Activated T-cell treated with anti-CD3 and anti-CD28 coated beads, Interleukin-2, amount 50 U/mL, for 72 hours (primary cell): ENCODE data around the gene DDIT4. TPM values are rescaled to one million over a fixed set of nuclear protein-coding genes. Genes with fewer than 3 reads are reported as not detected.

Experiments used
- ATAC-seq, 2 donors: fragments of 150-1000 bp; cut with Tn5 transposase; replicated peaks in 1 of 2; 2 replicates each; pipeline ENCODE4 v1.10.0; 2021; ENCODE audit warnings: moderate library complexity in 2 of 2, mild to moderate bottlenecking in 1 of 2
- DNase-seq, 2 donors: peaks; one replicate each; pipeline ENCODE4 v3.0.0; 2021 to 2022; ENCODE audit warnings: mixed read lengths in 1 of 2
- H3K27ac Mint-ChIP-seq: one replicate; pipeline ENCODE4 v1.8.0; 2022; ENCODE audit warnings: mild to moderate bottlenecking, moderate library complexity, mixed read lengths
- H3K27me3 Mint-ChIP-seq: one replicate; pipeline ENCODE4 v1.8.0; 2022; ENCODE audit warnings: low read depth, mixed read lengths
- H3K36me3 Mint-ChIP-seq, 2 donors: one replicate each; pipeline ENCODE4 v1.8.0; 2022; ENCODE audit warnings: mixed read lengths in 2 of 2, mild to moderate bottlenecking in 1 of 2; ENCODE audit not compliant: insufficient read depth in 2 of 2
- H3K4me1 Mint-ChIP-seq: one replicate; pipeline ENCODE4 v1.8.0; 2022; ENCODE audit warnings: low read depth, mixed read lengths
- H3K4me3 Mint-ChIP-seq, 2 donors: one replicate each; pipeline ENCODE4 v1.8.0; 2022; ENCODE audit warnings: mild to moderate bottlenecking in 2 of 2, mixed read lengths in 2 of 2, moderate library complexity in 2 of 2
- H3K9me3 Mint-ChIP-seq, 2 donors: one replicate each; pipeline ENCODE4 v1.8.0; 2022; ENCODE audit warnings: mixed read lengths in 2 of 2
- total RNA-seq, 2 donors: library from RNA; stranded (reverse); gene quantifications; one replicate each; pipeline ENCODE4 v1.2.3, GENCODE V29; 2022

The DDIT4 gene
- total RNA-seq, 2 donors from 2014 or later: 1,119 to 1,202 TPM

DNA sequence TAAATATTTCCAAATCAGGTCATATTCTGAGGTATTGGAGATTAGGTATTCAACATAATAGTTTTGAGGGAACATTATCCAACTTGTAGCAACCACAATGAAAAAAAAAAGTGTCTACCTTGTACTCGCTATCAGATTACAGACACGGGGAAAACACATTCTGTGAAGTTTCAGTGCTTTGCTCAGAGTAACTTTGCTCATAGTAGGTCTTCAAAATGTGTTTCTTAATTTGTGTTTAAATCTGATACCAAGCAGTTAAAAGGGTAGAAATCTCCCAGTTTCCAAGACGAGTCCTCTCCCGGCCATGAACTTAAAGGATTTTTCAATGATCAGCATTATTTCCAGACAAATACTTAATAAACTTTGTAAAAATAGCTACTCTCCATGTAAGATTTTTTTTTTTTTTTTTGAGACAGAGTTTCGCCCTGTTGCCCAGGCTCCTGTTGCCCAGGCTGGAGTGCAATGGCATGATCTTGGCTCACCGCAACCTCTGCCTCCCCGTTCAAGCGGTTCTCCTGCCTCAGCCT is 39.2 kb downstream of the DDIT4 start:
- DNase-seq (no peak), ATAC-seq (no peak)
- peaks cover 84% of the 10 kb centered on the region for H3K4me1 Mint-ChIP-seq
- H3K36me3 Mint-ChIP-seq: no peaks in the 10 kb centered on the region
- no peaks in the 10 kb centered on the region for H3K9me3 Mint-ChIP-seq
- H3K27ac Mint-ChIP-seq: no peak overlapping the region
- no peaks in the 10 kb centered on the region for H3K27me3 Mint-ChIP-seq
- H3K4me3 Mint-ChIP-seq: no peak overlapping the region

DNA sequence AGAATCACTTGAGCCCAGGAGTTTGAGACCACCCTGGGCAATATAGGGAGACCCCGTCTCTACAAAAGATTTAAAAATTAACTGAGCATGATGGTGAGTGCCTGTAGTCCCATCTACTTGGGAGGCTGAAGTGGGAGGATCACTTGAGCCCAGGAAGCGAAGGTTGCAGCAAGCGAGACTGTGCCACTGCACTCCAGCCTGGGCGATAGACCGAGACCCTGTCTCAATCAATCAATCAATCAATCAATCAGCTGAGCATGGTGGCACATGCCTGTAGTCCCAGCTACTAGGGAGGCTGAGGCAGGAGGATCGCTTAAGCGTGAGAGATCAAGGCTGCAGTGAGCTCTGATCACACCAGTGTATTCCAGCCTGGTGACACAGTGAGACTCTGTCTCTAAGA is 40.5 kb downstream of the DDIT4 start:
- Mint-ChIP-seq H3K9me3 (no peaks in the 10 kb centered on the region), H3K27me3 (no peaks in the 10 kb centered on the region), H3K4me1 (peaks cover 83% of the 10 kb centered on the region), H3K27ac (no peak overlapping the region), H3K4me3 (no peak overlapping the region), H3K36me3 (peaks cover 0 to 3% of the 10 kb centered on the region in 2 donors)
- DNase-seq (no peak), ATAC-seq (no peak)

DNA sequence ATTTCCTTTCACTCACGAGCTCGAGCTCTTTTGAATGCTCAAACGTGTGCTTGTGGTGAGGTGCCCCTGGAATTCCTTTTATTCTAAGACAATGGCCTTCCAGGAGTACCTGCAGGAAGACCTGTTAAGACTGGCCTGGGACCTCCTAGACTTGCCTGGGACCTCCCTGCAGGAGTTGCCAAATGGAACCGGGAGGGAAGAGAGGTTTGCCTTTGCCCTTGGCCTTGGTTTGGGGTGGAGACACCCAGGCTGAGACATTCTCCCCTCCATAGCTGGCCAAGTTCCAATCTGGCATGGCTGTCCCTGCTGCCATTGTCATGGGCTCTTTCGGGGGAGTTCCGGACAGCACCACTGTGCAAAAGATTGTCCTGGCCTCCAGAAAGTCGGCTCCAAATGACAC is 41.3 kb downstream of the DDIT4 start:
- peaks cover 0 to 3% of the 10 kb centered on the region in 2 donors for H3K36me3 Mint-ChIP-seq
- ATAC-seq: no peak
- H3K27ac Mint-ChIP-seq: no peak overlapping the region
- no peak for DNase-seq
- no peaks in the 10 kb centered on the region for H3K27me3 Mint-ChIP-seq
- H3K9me3 Mint-ChIP-seq: no peaks in the 10 kb centered on the region
- no peak overlapping the region for H3K4me3 Mint-ChIP-seq
- H3K4me1 Mint-ChIP-seq: peaks cover 79% of the 10 kb centered on the region

DNA sequence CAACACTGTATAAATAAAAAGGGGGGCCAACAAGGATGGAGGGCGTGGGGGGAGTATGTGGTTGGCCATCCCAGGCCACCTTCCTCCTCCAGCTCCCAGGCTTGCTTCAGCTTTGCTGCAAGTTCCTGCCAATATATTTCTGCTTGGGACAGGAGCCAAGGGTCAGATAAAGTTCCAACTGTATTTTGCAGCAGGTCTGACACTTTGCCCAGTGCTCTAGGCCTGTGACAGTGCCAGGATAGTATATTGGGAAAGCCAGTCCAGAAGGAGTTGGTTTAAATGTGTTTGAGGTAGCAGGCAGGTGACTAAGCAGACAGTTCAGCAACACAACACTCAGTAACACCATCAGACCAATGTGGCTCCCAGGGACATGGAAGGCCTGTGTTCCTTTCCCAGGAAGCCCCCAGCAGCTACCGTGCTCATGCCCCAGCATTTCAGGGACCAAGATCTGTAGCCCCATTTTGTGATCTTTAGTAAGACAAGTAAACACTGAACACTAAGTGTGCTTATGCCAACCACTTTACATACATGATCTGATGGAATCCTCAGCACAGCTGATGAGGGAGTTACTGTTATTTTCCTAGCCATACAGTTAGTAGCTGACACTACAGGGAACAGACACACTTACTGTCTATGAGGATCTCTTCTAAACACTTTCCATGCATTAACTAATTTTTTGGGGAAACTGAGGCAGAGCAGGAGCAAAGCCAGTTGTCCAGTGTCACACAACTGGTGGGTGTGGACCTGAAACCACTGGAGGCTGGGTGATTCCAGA is 42.1 kb downstream of the DDIT4 start:
- DNase-seq: no peak
- Mint-ChIP-seq H3K4me3 (peak overlapping the region; percentile 16 to 45), H3K4me1 (peaks cover 79% of the 10 kb centered on the region), H3K27me3 (no peaks in the 10 kb centered on the region), H3K36me3 (peaks cover 0 to 3% of the 10 kb centered on the region in 2 donors), H3K9me3 (no peaks in the 10 kb centered on the region), H3K27ac (peak overlapping the region; percentile 33)
- ATAC-seq: no peak

DNA sequence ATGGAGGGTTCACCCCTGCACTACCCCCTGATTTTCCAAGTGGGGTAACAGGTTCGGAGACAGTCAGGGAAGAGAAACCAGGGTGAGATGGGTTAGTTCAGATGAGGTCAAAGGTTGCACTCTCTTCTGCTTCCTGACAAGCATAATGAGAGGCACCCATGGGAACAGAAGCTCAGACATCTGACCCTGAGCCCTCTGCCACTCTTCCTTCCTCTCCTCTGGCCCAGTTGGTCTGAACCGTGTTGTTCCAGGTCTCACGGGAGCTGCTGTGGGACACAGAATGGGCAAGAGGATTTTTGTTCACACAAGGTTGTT is 42.6 kb downstream of the DDIT4 start:
- ATAC-seq (no peak), DNase-seq (no peak)
- H3K4me3 Mint-ChIP-seq: peak overlapping the region in 1 of 2 donors; percentile 16
- peaks cover 0 to 3% of the 10 kb centered on the region in 2 donors for H3K36me3 Mint-ChIP-seq
- H3K27ac Mint-ChIP-seq: peak overlapping the region; percentile 33
- H3K4me1 Mint-ChIP-seq: peaks cover 76% of the 10 kb centered on the region
- no peaks in the 10 kb centered on the region for H3K9me3 Mint-ChIP-seq
- H3K27me3 Mint-ChIP-seq: no peaks in the 10 kb centered on the region

DNA sequence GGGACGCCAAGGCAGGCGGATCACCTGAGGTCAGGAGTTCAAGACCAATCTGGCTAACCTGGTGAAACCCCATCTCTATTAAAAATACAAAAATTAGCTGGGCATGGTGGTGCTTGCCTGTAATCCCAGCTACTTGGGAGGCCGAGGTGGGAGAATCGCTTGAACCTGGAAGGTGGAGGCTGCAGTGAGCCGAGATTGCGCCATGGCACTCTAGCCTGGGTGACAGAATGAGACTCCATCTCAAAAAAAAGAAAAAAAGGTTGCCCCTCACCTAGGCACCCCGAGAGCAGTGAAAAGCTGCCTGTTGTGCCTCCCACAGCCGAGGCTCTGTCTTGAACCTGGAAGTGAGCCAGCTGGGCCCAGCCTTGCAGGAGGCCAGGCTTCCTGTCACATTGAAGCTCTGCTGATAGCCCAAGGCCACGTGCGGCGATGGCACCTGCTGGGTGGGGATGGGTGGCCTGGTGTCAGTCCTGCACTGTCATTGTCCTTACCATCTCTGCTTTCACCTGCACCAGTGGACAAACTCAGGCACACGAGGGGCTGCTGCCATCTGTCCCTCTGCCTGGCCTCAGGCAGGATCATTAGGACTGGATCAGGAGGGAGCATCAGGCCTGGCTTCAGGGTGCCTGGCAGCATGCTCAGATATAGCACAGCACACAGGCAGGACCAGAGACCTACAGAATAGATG is 43.2 kb downstream of the DDIT4 start:
- Mint-ChIP-seq H3K4me1 (peaks cover 75% of the 10 kb centered on the region), H3K27me3 (no peaks in the 10 kb centered on the region), H3K4me3 (peak overlapping the region; percentile 31 to 55), H3K36me3 (peaks cover 0 to 3% of the 10 kb centered on the region in 2 donors), H3K27ac (peak overlapping the region; percentile 19), H3K9me3 (no peaks in the 10 kb centered on the region)
- ATAC-seq: no peak
- peak in 1 of 2 donors; percentile 63 for DNase-seq

DNA sequence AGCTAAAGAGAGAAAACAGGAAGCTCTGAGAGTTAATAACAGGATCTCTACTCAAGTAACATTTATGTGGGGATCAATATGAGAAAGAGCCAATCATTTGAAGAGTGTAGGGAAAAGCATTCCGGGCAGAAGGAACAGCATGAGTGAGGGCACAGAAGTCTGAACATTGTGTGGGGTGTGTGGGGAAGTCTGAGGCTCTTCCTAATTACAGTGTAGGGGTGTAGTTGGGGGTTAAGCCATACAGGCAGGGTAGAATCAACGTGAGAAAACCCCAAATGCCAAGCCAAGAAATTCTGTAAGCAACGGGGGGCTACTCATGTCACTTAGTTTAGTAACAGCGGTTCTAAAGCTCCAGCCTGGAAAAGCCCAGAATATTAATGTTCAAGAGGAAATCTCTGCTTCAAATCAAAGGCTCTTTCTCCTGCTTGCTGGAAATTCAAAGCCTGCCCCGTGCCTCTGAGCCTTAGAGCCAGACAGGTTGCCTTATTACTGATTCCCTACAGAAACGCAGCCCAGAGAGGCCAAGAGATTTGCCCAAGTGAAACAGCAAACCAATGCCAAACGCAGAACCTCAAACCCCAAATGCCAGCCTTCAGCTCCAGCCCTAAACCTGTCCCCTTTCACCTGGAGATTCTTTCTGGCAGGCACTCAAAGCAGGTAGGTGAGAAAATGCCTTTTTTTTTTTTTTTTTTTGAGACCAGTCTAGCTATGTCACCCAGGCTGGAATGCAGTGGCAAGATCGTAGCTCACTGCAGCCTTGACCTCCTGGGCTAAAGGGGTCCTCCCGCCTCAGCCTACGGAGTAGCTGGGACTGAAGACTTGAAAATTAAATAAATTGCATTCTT is 44.9 kb downstream of the DDIT4 start:
- peak overlapping the region; percentile 96 for H3K27ac Mint-ChIP-seq
- H3K4me3 Mint-ChIP-seq: peak overlapping the region; percentile 79 to 87
- H3K36me3 Mint-ChIP-seq: peaks cover 0 to 3% of the 10 kb centered on the region in 2 donors
- no peak for DNase-seq
- peaks cover 86% of the 10 kb centered on the region for H3K4me1 Mint-ChIP-seq
- H3K27me3 Mint-ChIP-seq: no peaks in the 10 kb centered on the region
- no peak for ATAC-seq
- no peaks in the 10 kb centered on the region for H3K9me3 Mint-ChIP-seq

DNA sequence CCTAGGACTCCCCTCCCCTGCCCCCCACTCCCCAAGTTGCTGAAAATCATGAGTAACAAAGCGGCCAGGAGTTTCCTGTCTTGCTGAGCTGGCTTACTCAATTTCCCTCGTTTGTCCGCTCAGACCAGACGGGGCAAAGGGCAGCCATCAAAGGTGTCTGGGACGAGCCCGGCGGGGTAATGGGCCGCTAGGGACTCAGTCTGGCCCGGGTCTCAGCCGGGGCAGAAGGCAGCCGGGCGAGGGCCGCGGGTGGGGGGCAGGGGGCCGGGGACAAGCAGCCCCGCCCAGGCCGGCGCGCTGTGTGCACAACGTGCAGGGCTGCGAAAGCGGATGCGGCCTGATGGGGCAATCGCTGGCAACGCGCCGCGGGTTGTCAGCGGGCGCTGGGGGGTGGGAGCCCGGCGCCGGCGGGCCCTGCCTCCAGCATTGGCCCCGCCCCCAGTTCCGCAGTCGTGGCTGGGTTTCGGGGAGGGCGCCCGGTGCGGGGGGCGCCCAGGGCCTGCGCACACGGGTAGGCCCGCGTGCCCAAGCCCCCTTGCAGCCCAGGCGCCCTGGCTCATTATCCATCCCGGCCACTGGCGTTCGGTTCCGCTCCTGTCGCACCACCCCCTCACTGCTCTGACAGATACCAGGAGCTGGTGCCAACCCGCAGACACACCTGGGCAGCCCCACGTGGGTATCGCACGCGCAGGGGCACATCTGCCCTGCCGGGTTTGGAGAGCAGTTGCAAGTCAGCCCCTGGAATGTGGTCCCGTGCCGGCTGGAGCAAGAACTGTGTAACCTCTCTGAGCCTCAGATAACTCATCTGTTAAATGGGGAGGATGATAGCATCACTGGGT is 45.9 kb downstream of the DDIT4 start:
- no peaks in the 10 kb centered on the region for H3K27me3 Mint-ChIP-seq
- peak overlapping the region; percentile 93 to 97 for H3K4me3 Mint-ChIP-seq
- peak overlapping the region; percentile 100 for H3K27ac Mint-ChIP-seq
- DNase-seq (peak; percentile 93 to 95), ATAC-seq (peak; percentile 55 to 61)
- H3K4me1 Mint-ChIP-seq: peaks cover 90% of the 10 kb centered on the region
- peaks cover 2 to 3% of the 10 kb centered on the region in 2 donors for H3K36me3 Mint-ChIP-seq
- no peaks in the 10 kb centered on the region for H3K9me3 Mint-ChIP-seq

DNA sequence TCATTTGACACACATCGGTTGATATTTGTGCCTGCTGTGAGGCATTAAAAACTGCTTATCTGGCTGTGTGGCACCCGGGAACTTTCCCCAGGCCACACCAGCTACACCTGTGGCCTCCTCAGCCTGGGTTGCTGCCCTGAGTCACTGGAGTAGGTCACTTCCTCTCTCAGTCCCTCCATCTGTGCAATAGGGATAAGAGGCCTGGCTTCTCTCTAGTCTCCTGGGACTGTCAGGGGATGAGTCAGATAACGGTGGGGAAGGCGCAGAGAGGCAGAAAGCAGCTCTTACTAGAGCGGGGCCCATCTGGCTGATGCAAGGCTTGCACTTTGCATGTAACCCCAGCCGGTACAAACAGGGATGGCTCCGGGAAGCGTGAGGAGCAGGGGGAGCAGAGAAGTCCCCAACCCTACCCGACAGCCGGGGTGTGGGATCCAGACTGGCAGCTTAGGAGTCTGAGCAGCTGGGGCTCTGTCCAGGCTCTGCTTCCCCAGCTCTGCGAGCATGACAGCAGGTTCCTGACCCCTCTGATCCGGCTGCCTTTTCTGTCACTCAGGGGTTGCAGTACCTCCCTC is 47.0 kb downstream of the DDIT4 start:
- peak; percentile 86 to 92 for DNase-seq
- peak overlapping the region; percentile 93 to 97 for H3K4me3 Mint-ChIP-seq
- H3K36me3 Mint-ChIP-seq: peaks cover 2 to 3% of the 10 kb centered on the region in 2 donors
- H3K4me1 Mint-ChIP-seq: peaks cover 83% of the 10 kb centered on the region
- H3K27me3 Mint-ChIP-seq: no peaks in the 10 kb centered on the region
- ATAC-seq: peak; percentile 71 to 72
- H3K27ac Mint-ChIP-seq: peak overlapping the region; percentile 100
- H3K9me3 Mint-ChIP-seq: no peaks in the 10 kb centered on the region

DNA sequence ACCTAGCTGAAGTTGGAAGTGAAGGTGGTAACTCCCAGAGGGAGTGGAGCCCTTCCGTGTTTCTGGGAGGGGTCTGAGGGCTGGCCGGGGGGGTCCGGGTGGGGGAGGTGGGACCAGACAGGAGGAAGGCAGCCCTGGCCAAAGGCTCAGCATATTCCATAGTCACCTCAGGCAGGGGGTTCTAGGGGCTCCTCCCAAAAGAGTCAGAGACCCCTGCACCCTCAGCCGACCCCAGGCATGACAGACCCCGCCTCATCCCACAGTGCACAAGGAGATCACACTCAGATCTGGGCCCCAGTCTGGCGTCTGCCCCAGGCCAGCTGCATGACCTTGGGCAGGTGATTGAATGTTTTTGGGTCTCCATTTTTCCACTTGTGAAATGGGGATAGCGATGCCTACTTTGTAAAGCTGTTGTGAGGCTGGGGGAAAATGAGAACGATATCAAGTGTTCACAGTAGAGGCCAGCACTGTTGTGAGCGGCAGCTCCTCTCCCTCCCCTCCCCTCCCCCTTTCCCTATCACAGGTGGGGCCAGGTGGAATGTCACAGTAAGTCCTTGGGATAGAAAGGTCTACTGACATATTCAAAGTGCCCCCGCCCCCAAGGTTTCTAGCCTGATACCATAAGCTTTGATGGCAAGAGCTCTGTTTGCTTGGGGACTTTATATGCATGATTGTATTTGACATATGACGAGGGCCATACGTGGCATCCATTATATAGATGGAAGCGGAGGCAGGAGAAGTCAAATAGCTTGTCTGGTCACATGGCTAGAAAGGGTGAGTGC is 47.7 kb downstream of the DDIT4 start:
- Mint-ChIP-seq H3K36me3 (peaks cover 2 to 3% of the 10 kb centered on the region in 2 donors), H3K27me3 (no peaks in the 10 kb centered on the region), H3K9me3 (no peaks in the 10 kb centered on the region), H3K27ac (peak overlapping the region; percentile 100), H3K4me1 (peaks cover 78% of the 10 kb centered on the region), H3K4me3 (peak overlapping the region; percentile 93 to 97)
- DNase-seq (peak in 1 of 2 donors; percentile 43), ATAC-seq (no peak)

DNA sequence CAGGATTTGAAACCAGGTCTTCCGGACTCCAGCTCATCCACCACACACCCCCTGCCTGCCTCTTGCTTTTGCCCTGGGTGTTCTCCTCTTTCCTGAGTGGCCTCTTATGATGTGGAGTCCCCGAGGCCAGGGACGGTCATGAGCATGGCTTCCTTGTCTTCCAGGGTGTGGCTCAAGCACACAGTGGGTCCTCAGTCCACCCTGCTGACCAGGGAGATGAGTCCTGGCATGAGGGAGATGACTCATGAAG is 48.2 kb downstream of the DDIT4 start:
- Mint-ChIP-seq H3K4me3 (peak overlapping the region; percentile 71 to 77), H3K4me1 (peaks cover 78% of the 10 kb centered on the region), H3K27ac (peak overlapping the region; percentile 100), H3K36me3 (peaks cover 6 to 8% of the 10 kb centered on the region in 2 donors), H3K27me3 (no peaks in the 10 kb centered on the region), H3K9me3 (peaks cover 0 to 1% of the 10 kb centered on the region in 2 donors)
- ATAC-seq (no peak), DNase-seq (no peak)
